HG03108 (cell line): ENCODE data around the gene KAZN.

ENCODE experiments used
- ATAC-seq: cut with Tn5 transposase; IDR thresholded peaks from one replicate; pipeline ENCODE4 v1.9.1; 2021; ENCODE audit warnings: moderate library complexity; ENCODE audit not compliant: unreplicated experiment

The KAZN gene

GRCh38 chr1:15064217-15064929, 465.9 kb downstream of the KAZN start:
- ATAC-seq, result no peak

- ATAC-seq, result no peak
Measured at GRCh38 chr1:15065291-15065690, 466.8 kb downstream of the KAZN start.

GRCh38 chr1:15065736-15066135, 467.3 kb downstream of the KAZN start:
- no peak for ATAC-seq

- ATAC-seq, result no peak
Measured at GRCh38 chr1:15066191-15066590, 467.7 kb downstream of the KAZN start.

- ATAC-seq, result no peak
Measured at GRCh38 chr1:15067148-15067547, 468.7 kb downstream of the KAZN start.

- ATAC-seq, result no peak
Measured at GRCh38 chr1:15068152-15068551, 469.7 kb downstream of the KAZN start.

GRCh38 chr1:15068997-15069396, 470.5 kb downstream of the KAZN start:
- ATAC-seq, result no peak

GRCh38 chr1:15070145-15070748, 471.8 kb downstream of the KAZN start:
- no peak for ATAC-seq

GRCh38 chr1:15071936-15072335, 473.5 kb downstream of the KAZN start:
- ATAC-seq, result no peak

- no peak for ATAC-seq
Measured at GRCh38 chr1:15073799-15074308, 475.4 kb downstream of the KAZN start.

GRCh38 chr1:15075175-15075574, 476.7 kb downstream of the KAZN start:
- ATAC-seq, result no peak

GRCh38 chr1:15075817-15076216, 477.3 kb downstream of the KAZN start:
- ATAC-seq, result no peak

- no peak for ATAC-seq
Measured at GRCh38 chr1:15076807-15077206, 478.3 kb downstream of the KAZN start.

- ATAC-seq, result no peak
Measured at GRCh38 chr1:15077384-15077783, 478.9 kb downstream of the KAZN start.

GRCh38 chr1:15080328-15081007, 482.0 kb downstream of the KAZN start:
- no peak for ATAC-seq

- ATAC-seq, result no peak
Measured at GRCh38 chr1:15081102-15081501, 482.6 kb downstream of the KAZN start.

GRCh38 chr1:15083578-15083977, 485.1 kb downstream of the KAZN start:
- ATAC-seq, result no peak

GRCh38 chr1:15088281-15088971, 489.9 kb downstream of the KAZN start:
- ATAC-seq, result no peak

GRCh38 chr1:15089258-15089992, 490.9 kb downstream of the KAZN start:
- ATAC-seq, result no peak

GRCh38 chr1:15090373-15090772, 491.9 kb downstream of the KAZN start:
- no peak for ATAC-seq

GRCh38 chr1:15094056-15094455, 495.6 kb downstream of the KAZN start:
- no peak for ATAC-seq
